ENCODE data around the gene TRAM2. TPM values are rescaled to one million over a fixed set of nuclear protein-coding genes. Genes with fewer than 3 reads are reported as not detected.

Gene TRAM2
- total and polyA plus RNA-seq, 2 of the 8 experiments (the other 6 are each of a cell fraction or from before 2014, with no cell fraction given): 9.0 to 21.4 TPM

- Histone ChIP-seq H2BK15ac (ENCODE audit: low read length) (no peak overlapping the region), H3K14ac (ENCODE audit: insufficient read length) (no peak overlapping the region), H2BK20ac (ENCODE audit: low read length) (no peak overlapping the region), H4K20me1 (replicated peaks in 1 of 2; ENCODE audit: control insufficient read depth in 1 of 2, insufficient read depth in 2 of 2, low read length in 2 of 2) (peaks cover 0 to 1% of the 10 kb centered on the region in 2 experiments), H3K4me2 (ENCODE audit: insufficient read depth in 1 of 2, low read depth in 2 of 2, low read length in 2 of 2) (peak overlapping the region in 1 of 2 experiments; percentile 3; a peak in 1 of 4 replicates), H3K79me2 (ENCODE audit: control insufficient read depth in 1 of 2, insufficient read depth in 2 of 2, low read length in 2 of 2) (peaks cover 0 to 42% of the 10 kb centered on the region in 2 experiments; a peak in 3 of 4 replicates), H2BK12ac (ENCODE audit: low read depth, low read length) (no peak overlapping the region), H2BK5ac (ENCODE audit: low read depth, low read length) (no peak overlapping the region), H3K36me3 (ENCODE audit: control insufficient read depth in 2 of 4, insufficient read depth in 4 of 4, low read length in 3 of 4) (no peaks in the 10 kb centered on the region), H3K4me1 (replicated peaks in 1 of 4; ENCODE audit: control insufficient read depth in 3 of 4, insufficient read depth in 4 of 4, low read length in 3 of 4) (peaks cover 1 to 16% (median 13%) of the 10 kb centered on the region in 4 experiments; a peak in 6 of 7 replicates), H2AK5ac (ENCODE audit: low read depth, low read length) (no peak overlapping the region), H3K9me3 (ENCODE audit: insufficient read depth in 2 of 2, low read depth in 1 of 2, low read length in 1 of 2) (no peaks in the 10 kb centered on the region), H3K27me3 (replicated peaks in 1 of 4; ENCODE audit: control insufficient read depth in 3 of 4, extremely low read depth in 1 of 4, insufficient read depth in 3 of 4, low read length in 3 of 4) (no peaks in the 10 kb centered on the region), H3K79me1 (ENCODE audit: low read depth, low read length) (peaks cover 5% of the 10 kb centered on the region; the same call in 1 of the 2 replicates), H2AFZ (ENCODE audit: low read length) (no peak overlapping the region), H3K18ac (ENCODE audit: extremely low read depth, low read length) (0 out of 2 replicates have a peak overlapping the region, but pooled peaks have one; percentile 3), H3K4me3 (ENCODE audit: extremely low read depth in 1 of 4, insufficient read depth in 2 of 4, low read depth in 3 of 4, low read length in 4 of 4) (no peak overlapping the region; a peak in 1 of 8 replicates), H2BK120ac (replicated peaks; ENCODE audit: low read depth, low read length) (no peak overlapping the region), H3K27ac (ENCODE audit: low read depth, low read length) (no peak overlapping the region), H3K23ac (ENCODE audit: insufficient read length) (no peak overlapping the region), H4K91ac (replicated peaks; ENCODE audit: insufficient read length, low read length) (no peak overlapping the region), H4K8ac (ENCODE audit: extremely low read depth, insufficient read depth, low read length) (no peak overlapping the region), H3K9ac (replicated peaks in 1 of 4; ENCODE audit: extremely low read depth in 1 of 4, low read depth in 3 of 4, low read length in 3 of 4) (no peak overlapping the region), H3K23me2 (ENCODE audit: low read depth, low read length) (no peaks in the 10 kb centered on the region), H3K4ac (replicated peaks; ENCODE audit: insufficient read length, low read depth, low read length) (no peak overlapping the region), H4K5ac (ENCODE audit: insufficient read length, low read depth, low read length) (no peak overlapping the region), H3K56ac (replicated peaks; ENCODE audit: insufficient read length, low read depth, low read length) (no peak overlapping the region)
- POLR2A ChIA-PET (ENCODE audit: partially characterized antibody): interaction anchor here (0.7 to 1.4 kb wide), 2 partner anchors 19 to 140 kb away, joined by 3 to 9 read pairs; partner anchors contain the start of gene TRAM2
- CTCF ChIA-PET (ENCODE audit: partially characterized antibody): interaction anchor here (1.8 to 2.3 kb wide), 4 partner anchors 12 to 140 kb away, joined by 6 to 11 read pairs (median 8); no protein-coding TSS in a partner anchor
- TF ChIP-seq SIN3A (conservative IDR thresholded peaks at IDR 0.05 in 1 of 2, IDR thresholded peaks at IDR 0.05 in 1 of 2; ENCODE audit: low read depth in 1 of 2, low read length in 2 of 2) (0 out of 4 replicates have a peak, but pooled peaks of 1 of the 2 experiments have one; percentile 21), CREB1 (IDR thresholded peaks at IDR 0.05) (no peak), SP1 (IDR thresholded peaks at IDR 0.05; ENCODE audit: low read depth, low read length) (0 out of 2 replicates have a peak, but pooled peaks have one; percentile 48), E2F6 (IDR thresholded peaks at IDR 0.05) (peak; percentile 17; the same call in 1 of the 2 replicates), TEAD4 (IDR thresholded peaks at IDR 0.05; ENCODE audit: low read depth, low read length) (peak; percentile 51), MAX (IDR thresholded peaks at IDR 0.05) (peak; percentile 85), EP300 (IDR thresholded peaks at IDR 0.05; ENCODE audit: borderline replicate concordance in 1 of 2, low read depth in 2 of 2, low read length in 2 of 2) (no peak)
- DNase-seq (ENCODE audit: low read depth in 1 of 2, low spot score in 2 of 2) (peak in 1 of 2 experiments; percentile 58), FAIRE-seq (no peak)
- WGBS, 2 experiments (ENCODE audit: extremely low coverage in 1 of 2, insufficient coverage in 1 of 2, insufficient read length in 1 of 2, insufficient replicate concordance in 2 of 2, low coverage in 1 of 2, low lambda C conversion rate in 2 of 2, missing lambda C conversion rate in 1 of 2): 71% methylated on average over 10 of the region's 11 CpGs; no CpG with 5 or more reads in 1 of the 2 experiments
Measured at GRCh38 chr6:52557389-52558265, 19.2 kb downstream of the TRAM2 start.
